GM20000 (cell line): Measurements from ENCODE around the gene BRAP.
"Not testable (repeated sequence)": the region's sequence is repeated elsewhere in the genome, so short reads cannot be mapped to it uniquely, and the experiment has no call there.

ENCODE experiments used
- DNase-seq: peaks from one replicate; pipeline ENCODE4 v3.0.0; 2012; ENCODE audit warnings: low spot score
- TF ChIP-seq, protein P1 (sequence below): IDR thresholded peaks from 2 replicates; pipeline ENCODE4 v1.5.1; 2012; ENCODE audit warnings: mild to moderate bottlenecking, control low read depth; ENCODE audit errors: extremely low read depth, missing control alignments

The BRAP gene

DNA sequence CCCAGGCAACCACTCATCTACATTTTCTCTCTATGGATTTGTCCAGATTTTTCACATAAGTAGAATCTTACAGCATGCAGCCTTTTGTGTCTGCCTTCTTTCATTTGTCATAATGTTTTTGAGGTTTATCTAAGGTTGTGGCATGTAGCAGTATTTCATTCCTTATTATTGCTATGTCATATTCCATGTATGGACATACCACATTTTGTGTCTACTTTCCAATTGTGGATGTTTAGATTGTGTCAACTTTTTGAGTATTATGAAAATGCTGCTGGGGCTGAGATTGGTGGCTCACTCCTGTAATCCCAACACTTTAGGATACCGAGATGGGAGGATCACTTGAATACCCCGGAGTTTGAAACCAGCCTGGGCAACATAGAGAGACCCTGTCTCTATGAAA is 83.4 kb downstream of the BRAP start:
- no peak for DNase-seq
- TF ChIP-seq, protein P1, sequence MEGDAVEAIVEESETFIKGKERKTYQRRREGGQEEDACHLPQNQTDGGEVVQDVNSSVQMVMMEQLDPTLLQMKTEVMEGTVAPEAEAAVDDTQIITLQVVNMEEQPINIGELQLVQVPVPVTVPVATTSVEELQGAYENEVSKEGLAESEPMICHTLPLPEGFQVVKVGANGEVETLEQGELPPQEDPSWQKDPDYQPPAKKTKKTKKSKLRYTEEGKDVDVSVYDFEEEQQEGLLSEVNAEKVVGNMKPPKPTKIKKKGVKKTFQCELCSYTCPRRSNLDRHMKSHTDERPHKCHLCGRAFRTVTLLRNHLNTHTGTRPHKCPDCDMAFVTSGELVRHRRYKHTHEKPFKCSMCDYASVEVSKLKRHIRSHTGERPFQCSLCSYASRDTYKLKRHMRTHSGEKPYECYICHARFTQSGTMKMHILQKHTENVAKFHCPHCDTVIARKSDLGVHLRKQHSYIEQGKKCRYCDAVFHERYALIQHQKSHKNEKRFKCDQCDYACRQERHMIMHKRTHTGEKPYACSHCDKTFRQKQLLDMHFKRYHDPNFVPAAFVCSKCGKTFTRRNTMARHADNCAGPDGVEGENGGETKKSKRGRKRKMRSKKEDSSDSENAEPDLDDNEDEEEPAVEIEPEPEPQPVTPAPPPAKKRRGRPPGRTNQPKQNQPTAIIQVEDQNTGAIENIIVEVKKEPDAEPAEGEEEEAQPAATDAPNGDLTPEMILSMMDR = no peak

DNA sequence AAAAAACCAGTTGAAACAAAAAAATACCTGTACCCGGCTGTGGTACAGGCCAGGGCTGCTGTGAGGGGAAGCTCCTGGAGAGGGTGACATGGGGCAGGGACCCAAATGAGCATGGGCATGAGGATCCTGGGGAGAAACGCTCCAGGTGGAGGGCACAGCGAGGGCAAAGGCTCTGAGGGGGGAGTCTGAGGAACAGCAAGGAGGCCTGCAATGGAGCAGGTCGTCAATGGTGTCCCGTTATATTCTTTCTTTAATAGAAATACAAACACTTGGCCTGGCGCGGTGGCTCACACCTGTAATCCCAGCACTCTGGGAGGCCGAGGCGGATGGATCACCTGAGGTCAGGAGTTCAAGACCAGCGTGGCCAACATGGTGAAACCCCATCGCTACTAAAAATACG is 84.8 kb downstream of the BRAP start:
- DNase-seq = not testable (repeated sequence)

DNA sequence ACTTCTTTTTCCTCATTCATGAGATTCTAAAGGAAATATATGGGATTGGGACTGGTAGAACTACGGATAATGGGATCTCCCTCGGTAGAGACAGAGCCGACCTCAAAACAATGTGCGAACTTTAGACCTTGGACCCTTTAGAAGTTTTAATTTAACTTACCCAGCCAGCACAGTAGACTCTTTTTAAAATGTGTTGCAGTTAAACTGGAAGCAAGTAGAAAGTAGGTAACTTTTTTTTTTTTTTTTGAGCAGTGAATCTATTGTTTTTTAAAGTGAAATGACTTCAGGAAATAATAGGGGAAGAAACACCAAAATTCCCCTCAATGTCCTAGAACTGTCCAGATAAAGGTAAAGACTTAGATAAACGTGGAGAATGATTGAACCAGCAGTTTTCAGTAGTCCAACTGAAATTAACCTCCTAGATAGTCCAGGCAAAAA is 85.5 kb downstream of the BRAP start:
- TF ChIP-seq, protein P1 = no peak
- DNase-seq = peak; percentile 12

DNA sequence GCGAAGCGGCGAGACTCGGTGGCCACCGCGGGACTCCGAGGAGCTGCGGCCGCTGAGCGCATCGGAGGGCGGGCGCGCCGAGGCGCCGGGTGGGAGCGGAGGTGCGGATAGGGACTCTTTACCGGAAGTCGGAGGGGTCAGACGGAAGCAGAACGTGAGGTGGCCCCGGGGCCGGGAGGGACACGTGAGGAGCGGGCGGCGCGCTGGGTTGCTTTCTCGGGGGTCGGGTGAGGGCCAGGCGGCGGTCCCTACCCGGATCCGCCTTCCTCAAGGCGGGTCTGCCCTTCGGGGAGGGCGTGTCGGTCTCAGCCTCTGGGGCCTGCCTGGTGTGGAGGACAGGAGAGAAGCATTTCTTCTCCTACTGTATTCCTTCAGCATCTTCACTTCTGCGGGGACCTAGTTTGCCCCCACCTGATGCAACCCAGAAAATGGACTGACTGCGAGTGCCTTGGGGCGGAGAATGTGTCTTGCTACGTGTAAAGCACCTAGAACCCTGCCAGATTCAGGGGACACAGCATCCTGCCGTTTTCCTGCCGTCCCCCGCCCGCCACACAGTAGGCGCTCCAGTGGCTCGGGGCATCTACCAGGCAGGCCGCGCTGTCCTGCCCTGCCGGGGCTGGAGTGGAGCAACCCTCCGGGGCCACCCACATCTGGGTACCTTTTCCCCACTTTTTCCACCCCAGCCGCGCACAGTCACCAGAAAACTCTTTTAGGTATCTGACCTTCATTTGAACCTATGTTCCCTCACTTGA is 86.1 kb downstream of the BRAP start:
- peak; percentile 93 for DNase-seq
- TF ChIP-seq, protein P1 = no peak

DNA sequence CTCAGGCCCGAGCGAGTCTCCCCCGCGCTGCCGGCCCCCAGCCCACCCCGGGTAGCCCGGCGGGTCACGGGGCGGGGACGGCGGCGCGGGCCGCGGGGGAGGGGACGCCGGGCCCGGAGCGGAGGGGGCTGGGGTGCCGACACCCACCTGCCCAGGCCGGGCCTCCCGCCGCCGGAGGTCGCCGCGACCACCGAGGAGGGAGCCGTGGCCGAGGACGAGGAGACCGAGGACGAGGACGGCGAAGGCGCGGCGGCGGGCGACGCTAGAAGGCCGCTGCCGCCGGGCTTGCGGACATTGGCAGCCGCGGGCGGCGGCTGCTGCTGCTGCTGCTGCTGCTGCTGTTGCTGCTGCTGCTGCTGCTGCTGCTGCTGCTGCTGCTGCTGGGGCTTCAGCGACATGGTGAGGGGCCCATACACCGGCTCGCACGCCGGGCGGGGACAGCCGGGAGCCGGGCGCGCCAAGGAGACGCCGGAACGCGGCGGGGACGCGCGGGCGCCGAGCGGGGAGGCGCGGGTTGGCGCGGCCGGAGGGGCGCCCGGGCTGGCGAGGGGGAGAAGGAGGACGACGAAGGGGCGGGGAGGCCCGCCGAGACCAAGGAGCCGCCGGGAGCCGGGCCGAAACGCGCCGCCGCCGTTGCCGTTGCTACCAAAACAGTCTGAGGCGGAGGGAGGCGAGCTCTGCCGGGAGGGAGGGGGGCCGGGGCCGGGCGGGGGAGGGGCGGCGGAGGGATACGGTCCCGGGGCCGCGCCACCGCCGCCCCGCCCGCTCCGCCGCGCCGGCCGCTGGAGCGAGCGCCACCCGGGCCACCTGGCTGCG is 86.9 kb downstream of the BRAP start, which contains the start of gene ATXN2:
TSS of gene ATXN2 (minus strand) at position 679 of the 816 bp plus-strand sequence. CDS start at position 398, 281 bp downstream.
- DNase-seq = peak; percentile 96

DNA sequence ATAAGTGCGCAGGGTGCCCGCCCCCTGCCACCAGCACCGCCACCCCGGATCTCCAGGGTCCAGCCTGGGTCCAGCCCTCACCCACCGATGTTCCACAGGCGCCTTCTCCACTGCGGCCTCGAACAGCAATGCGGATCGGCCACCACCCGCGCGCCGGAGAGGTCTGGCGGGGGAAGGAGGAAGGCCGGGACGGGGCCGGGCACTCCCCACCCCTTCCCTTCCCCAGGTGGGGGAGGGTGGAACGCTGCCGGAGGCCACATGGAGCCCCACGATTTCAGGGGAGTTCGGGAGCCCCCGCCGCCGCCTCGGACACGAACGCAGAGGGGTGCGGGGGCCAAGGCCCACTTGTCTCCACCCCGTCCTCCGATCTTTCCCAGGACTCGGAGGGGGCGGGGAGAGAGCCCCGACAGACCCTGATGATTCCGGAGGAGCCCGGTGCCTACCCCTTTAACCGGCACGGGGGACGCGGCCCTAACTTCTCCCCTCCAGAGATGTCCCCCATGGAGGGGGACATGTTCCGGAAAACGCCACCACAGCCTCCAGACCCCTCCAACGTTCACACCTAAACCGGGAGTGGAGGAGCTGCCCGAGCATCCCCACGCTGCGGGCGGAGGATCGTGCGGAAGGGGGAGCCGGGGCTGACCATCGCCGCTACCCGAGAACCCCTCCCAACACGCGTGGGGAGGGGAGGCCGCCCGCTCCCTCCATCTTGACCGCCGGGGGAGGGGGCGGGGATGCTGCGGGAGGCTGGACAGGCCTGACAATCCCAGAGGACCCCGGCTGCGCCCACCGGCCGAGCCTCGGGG is 87.7 kb downstream of the BRAP start:
- TF ChIP-seq, protein P1 = no peak
- DNase-seq = peak; percentile 63

More for the DNA sequence above, 86.9 kb downstream of the BRAP start, which contains the start of gene ATXN2:
- TF ChIP-seq, protein P1 = no peak

DNA sequence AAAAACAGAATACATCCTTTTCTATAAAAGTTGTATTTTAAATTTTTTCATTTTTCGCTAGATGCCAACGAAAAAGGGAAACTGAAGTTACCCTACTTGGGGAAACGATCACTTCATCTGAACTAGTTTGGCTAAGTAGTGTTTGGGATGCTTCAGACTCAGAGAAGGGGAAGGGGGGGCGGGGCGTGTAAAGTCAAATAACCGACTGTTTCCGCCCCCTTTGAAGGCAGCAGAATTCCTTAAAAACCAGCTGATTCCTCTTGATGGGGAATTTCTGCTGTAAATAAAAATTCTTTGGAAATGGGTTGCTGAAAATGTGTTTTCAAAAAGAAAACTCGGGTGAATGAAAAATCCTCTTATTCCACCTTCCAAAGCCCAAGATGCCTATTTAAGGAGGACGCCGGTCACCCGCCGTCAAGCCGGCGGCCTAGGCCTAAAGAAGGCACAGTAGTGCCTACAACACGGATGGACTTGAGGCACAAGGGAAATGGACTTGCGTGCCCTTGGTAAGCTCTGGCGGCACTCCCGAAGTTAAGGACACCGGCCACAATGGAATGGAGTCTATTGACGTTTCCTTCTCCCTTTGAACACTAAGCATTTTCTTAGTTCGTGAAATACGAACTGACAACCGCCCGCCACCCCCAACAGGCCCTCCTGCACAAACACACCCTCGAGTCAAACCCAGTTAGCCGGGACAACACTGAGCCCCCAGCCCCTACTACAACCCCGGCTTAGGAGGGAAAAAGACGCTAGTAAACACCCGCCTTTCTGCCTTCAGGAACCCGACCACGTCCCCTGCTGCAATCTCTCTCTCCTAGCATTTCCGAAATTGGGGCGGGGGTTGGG is 88.5 kb downstream of the BRAP start:
- peak; percentile 39 for DNase-seq
- TF ChIP-seq, protein P1 = no peak

DNA sequence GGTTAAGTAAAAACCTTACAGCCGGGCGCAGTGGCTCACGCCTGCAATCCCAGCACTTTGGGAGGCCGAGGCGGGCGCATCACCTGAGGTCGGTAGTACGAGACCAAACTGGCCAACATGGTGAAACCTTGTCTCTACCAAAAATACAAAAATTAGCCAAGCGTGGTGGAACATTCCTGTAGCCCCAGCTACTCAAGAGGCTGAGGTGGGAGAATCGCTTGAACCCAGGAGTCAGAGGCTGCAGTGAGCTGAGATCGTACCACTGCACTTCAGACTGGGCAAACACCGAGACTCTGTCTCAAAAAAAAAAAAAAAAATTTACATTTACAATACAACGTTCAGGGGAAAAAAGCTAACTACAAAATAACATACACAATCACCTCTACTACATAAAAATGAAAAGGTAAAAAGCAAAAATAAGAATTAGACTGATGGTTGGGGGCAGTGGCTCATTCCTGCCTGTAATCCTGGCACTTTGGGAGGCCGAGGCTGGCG is 90.4 kb downstream of the BRAP start:
- DNase-seq = not testable (repeated sequence)
